Right lobe of liver (tissue), 4 donors: ENCODE measurements around the gene ENOX1.
A peak's percentile ranks its signal among the peaks of the same experiment; 100 is the strongest.

Experiments
- POLR2A ChIP-seq: fragments of 450-650 bp; IDR thresholded peaks from one replicate; pipeline ENCODE4 v1.6.1; 2017; ENCODE audit warnings: antibody characterized with exemption, mild to moderate bottlenecking
- TF ChIP-seq, protein P1 (sequence below), 4 donors: fragments of 200-600 bp in 3 of 4; fragments of 450-650 bp in 1 of 4; IDR thresholded peaks; one replicate each; pipeline versions ENCODE4 v1.5.1 to v1.8.0; 2016 to 2022; ENCODE audit warnings: antibody characterized with exemption in 4 of 4, mild to moderate bottlenecking in 2 of 4
- donor health status: DM: no; HTN: no; CAD: no.
- donor health status: DM: no; HTN: no; CAD: no.
- donor health status: DM: no; HTN: yes; CAD: no.

DNA sequence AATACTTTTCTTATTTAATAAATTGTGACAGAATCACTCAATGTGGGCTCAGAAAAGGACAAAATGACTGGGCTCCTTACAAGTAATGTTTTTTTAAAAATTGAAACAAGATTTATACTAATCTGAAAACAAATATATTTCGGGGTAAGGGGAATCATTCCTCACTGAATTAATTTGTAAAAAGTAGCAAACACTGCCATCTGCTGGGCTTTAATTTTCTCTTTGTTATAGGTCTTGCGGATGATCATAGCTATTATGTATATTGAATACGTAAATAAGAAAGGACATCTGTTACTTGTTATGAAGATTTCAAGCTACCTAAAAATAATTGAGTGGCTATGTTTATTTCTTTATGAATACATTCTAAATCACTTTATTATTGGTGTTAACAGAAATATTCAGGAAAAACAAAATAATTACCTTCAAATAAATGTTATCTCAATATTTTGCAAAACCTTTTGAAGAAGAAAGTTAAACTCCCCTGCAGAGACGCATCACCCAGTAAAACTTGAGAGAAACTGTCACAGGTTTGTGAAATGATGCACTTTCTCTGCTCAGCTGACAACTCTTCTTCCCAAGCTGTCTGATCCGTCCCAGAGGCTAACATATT, 17.8 kb upstream of the ENOX1 start:
- TF ChIP-seq, protein P1, sequence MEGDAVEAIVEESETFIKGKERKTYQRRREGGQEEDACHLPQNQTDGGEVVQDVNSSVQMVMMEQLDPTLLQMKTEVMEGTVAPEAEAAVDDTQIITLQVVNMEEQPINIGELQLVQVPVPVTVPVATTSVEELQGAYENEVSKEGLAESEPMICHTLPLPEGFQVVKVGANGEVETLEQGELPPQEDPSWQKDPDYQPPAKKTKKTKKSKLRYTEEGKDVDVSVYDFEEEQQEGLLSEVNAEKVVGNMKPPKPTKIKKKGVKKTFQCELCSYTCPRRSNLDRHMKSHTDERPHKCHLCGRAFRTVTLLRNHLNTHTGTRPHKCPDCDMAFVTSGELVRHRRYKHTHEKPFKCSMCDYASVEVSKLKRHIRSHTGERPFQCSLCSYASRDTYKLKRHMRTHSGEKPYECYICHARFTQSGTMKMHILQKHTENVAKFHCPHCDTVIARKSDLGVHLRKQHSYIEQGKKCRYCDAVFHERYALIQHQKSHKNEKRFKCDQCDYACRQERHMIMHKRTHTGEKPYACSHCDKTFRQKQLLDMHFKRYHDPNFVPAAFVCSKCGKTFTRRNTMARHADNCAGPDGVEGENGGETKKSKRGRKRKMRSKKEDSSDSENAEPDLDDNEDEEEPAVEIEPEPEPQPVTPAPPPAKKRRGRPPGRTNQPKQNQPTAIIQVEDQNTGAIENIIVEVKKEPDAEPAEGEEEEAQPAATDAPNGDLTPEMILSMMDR (IDR thresholded peaks at IDR 0.05), result peak; percentile 58 to 65 (median 60)
- TF ChIP-seq POLR2A, result no peak
